Transverse colon (tissue), 4 donors: Measurements from ENCODE around the gene SOD2.

Experiments
- CTCF ChIP-seq, 5 experiments: fragments of 200-600 bp in 3 of 5; fragments of 450-650 bp in 2 of 5; sonication (generic) in 3 of 5; IDR thresholded peaks; 1 replicate in 2 of 5; 2 replicates in 3 of 5; pipeline ENCODE4 v1.5.1; 2016 to 2017; ENCODE audit warnings: antibody characterized with exemption in 5 of 5, inconsistent platforms in 3 of 5, mild to moderate bottlenecking in 2 of 5, moderate library complexity in 1 of 5
- POLR2AphosphoS5 ChIP-seq, 3 donors: sonication (generic); formaldehyde crosslinking; IDR thresholded peaks; one replicate each; pipeline ENCODE4 v1.6.1; 2016; ENCODE audit warnings: antibody characterized with exemption in 3 of 3

GRCh38 chr6:159715605-159716004 is 22.6 kb upstream of the SOD2 start:
- TF ChIP-seq CTCF (IDR thresholded peaks at IDR 0.05): no peak
- TF ChIP-seq POLR2AphosphoS5 (IDR thresholded peaks at IDR 0.05): no peak
